Midbrain (tissue), 1 donor: ENCODE data around the gene CLINT1.
"Not testable (repeated sequence)": the region's sequence is repeated elsewhere in the genome, so short reads cannot be mapped to it uniquely, and the experiment has no call there.

ENCODE experiments used
- DNase-seq: peaks from one replicate; lab custom pipeline; 2025; lab: John Stamatoyannopoulos, UW

Gene CLINT1

DNA sequence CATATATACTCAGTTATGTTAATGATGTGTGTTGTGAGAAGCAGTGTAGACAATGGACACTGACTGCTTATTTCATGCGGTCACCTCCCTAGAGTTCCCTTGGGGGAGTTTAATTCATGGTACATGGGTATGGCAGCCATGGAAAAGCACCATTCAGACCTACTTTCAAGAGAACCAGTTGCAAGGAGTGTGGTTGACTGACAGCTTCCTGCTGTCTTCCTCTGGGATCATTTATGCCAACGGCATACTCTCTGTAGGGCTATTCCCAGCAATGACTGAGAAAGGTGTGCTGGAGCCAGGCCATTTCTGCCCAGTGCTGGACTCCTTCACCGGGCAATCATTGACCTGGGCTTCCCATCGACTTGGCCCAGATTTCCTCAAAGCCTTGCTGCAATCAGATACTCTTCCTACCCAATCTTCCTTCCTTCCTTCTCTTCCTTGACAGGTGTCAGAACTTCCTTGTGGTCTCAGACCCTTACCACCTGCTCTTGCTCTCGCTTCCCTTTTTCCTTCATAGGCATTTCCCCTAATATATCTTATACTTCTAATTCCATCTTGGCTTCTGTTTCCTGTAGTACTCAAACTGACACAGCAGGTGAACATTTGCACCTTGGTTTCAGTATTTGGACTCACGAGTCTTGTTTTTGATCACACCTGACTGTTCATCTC is 3.4 kb upstream of the CLINT1 start:
- no peak for DNase-seq

DNA sequence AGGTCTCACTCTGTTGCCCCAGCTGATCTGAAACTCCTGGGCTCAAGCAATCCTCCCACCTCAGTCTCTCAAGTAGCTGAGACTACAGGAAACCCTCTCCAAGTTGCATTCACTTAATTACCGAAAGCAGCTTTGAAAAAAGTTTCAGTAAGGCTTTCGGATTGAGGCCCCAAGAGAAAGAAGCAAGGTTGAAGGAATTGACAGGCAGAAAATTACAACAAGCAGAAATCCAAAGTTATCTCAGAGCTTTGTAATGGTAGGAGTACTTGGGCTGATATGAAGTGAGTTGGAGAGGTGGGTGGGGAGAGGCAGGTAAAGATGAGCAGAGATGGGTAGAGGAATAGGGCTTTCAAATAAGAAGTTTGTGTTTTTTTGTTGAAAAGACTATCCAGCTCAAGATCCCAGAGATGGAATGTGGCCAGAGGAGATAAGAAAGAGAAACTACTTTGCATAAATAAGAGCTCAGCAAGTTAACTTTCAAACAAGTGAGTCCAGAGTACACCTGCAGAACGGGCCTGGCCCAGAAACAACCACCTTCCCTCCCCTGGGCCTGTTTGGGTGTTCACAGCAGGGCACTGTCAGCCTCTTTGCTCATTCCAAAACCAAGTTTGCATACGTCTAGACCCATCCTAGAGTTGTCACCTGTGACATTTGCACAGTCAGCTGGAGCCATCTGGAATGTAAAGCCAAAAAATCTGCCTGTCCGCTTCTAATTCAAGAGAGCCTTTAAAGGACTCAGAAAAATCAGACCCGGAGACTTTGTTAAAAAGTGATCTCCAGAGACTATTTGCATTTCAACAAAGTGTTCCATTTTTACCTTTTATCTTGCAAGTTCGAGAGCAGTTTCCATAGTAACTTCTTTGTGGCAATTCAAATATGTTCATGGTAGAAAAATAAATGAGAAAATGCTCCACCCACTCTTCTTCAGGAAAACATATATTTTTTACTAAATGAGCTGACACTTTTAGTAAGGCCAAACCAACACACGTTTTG is 2.2 kb upstream of the CLINT1 start:
- no peak for DNase-seq

DNA sequence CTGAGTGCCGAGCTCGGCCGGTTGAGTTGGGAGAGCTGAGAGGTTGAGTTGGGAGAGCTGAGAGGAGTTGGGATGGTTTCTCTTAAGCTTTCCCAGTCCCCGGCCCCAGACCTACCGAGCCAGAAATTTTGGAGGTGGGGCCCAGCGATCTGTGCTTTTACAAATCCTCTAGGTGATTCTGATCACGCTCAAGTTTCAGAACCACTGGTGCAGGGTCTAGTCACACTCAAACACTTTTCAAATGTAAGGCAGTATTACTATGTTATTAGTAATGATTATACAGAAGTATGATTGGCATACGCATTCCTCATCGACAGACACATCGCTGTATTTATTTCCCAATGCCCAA is 256 bp upstream of the CLINT1 start:
- no peak for DNase-seq

DNA sequence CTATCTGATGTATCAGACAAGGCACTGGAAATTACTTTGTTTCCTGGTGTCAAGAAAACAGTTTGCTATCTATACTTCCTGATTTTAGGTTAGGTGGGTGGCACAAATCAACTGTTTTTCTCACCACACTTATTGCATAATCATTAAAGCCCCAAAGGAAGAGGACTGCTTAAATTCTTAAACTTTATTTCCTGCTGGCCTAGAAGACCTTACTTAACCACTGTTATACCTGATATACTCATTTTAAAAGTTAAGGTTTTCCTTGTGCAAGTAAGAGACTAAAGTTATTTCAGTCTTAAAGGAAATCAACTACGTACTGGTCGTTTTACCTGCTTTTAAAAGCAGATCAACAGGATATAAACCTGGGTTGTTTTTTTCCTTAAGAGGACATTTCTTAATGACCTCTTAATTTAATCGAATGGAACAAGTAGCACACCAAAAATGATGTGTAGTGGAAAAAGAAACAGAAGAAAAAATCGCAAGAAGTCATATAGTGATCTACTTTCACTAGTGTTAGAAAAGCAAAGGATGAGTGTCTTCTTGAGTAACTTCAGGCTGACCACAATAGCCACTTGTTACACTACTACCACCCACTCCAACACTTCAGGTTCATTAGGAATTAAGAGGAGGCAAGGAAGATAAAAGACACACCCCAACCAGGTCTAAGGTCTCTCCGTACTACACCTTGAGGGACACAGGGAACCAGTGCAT is 974 bp downstream of the CLINT1 start:
- DNase-seq: peak; percentile 2

DNA sequence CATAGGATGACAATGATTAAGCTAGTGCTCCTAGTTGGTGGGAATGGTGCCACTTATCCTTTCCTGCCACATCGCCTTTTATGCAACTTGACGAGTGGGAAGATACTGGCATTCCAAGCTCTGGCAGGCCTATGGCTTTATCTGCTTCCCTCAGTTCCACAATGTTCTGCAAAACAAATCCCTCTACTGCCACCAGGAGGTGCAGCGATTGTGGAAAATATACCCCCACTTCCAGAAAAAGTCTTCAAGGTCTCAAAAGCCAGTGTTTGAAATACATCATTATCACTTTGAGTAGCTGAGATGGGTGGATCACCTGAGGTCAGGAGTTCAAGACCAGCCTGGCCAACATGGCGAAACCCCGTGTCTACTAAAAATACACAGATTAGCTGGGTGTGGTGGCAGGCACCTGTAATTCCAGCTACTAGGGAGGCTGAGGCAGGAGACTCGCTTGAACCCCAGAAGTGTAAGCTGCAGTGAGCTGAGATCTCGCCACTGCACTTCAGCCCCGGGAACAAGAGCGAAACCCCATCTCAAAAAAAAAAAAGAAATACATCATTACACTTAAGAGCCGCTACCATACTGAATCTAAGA is 3.4 kb downstream of the CLINT1 start:
- peak; percentile 37 for DNase-seq

DNA sequence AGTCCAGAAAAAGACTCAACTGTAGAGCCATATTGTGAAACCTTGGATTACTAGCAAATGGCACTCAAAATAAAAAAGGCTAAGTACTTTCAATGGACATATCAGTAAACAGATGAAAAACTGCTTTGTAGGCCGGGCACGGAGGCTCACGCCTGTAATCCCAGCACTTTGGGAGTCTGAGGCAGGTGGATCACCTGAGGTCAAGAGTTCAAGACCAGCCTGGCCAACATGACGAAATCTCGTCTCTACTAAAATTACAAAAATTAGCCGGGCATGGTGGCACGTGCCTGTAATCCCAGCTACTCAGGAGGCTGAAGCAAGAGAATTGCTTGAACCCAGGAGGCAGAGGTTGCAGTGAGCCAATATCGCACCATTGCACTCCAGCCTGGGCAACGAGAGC is 5.6 kb downstream of the CLINT1 start:
- not testable (repeated sequence) for DNase-seq

DNA sequence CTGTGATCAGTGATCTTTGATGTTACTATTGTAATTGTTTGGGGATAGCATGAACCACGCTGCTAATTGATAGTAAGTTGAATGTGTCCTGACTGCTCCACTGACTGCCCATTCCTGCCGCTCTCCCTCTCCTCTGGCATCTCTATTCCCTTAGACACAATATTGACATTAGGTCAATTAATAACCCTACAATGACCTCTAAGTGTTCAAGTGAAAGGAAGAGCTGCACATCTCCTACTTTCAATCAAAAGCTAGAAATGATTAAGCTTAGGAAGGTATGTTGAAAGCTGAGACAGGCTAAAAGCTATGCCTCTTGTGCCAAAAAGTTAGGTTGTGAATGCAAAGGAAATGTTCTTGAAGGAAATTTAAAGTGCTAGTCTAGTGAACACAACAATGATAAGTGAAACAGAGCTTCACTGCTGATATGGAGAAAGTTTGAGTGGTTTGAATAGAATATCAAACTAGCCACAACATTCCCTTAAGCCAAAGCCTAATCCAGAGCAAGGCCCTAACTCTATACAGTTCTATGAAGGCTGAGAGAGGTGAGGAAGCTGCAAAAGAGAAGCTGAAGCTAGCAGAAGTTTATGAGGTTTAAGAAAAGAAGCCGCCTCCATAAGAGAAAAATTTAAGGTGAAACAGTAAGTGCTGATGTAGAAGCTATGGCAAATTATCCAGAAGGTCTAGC is 12.9 kb downstream of the CLINT1 start:
- no peak for DNase-seq

DNA sequence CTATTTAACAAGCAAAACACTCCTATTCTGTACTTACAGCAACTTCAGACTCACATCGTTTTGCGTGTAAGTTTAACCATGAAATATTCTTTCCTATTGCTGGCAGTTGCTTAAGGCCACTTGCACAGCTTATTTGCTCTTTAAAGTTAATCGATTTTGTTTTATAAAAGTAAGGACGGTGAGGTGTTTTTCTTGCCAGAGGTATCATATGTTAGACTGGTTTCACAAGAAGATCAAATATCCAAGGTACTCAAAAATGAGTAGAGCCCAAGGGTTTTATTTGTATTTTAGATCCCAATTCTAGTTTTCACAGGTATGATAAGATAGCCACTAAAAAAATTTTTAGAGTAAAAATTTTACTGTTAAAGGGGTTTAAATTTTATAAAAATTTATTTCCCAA is 16.2 kb downstream of the CLINT1 start:
- no peak for DNase-seq

DNA sequence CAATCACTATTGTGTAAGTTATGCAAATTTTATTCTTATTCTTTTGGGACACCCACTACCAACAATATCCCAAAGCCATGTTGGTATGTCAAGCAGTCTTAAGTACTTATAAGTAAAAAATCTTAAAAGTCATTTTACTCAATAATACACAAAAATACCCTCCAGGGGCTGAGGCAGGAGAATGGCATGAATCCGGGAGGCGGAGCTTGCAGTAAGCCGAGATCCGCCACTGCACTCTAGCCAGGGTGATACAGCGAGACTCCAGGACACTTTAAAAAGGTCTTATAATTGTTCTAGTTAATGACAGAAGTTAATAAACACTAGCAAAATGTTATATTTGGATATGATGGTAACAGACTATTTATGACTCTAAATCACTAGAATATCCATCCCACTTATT is 16.8 kb downstream of the CLINT1 start:
- no peak for DNase-seq

DNA sequence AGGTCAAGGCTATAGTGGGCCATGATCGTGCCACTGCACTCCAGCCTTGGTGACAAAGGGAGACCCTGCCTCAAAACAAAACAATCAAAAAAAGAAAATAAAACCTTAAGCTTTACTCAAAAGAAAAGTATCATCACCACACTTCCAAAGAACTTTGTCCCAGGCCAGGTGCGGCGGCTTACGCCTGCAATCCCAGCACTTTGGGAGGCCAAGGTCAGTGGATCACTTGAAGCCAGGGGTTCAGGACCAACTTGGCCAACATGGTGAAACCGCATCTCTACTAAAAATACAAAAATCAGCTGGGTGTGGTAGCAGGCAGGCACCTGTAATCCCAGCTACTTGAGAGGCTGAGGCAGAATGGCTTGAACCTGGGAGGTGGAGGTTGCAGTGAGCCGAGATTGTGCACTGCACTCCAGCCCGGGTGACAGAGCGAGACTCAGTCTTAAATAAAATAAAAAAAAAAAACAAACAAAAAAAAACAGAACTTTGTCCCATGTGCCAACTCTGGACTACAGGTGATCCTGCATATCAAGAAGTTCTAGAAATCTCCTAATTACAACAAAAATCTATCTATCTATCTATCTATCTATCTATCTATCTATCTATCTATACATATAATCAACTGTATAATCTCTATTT is 19.7 kb downstream of the CLINT1 start:
- DNase-seq: no peak

DNA sequence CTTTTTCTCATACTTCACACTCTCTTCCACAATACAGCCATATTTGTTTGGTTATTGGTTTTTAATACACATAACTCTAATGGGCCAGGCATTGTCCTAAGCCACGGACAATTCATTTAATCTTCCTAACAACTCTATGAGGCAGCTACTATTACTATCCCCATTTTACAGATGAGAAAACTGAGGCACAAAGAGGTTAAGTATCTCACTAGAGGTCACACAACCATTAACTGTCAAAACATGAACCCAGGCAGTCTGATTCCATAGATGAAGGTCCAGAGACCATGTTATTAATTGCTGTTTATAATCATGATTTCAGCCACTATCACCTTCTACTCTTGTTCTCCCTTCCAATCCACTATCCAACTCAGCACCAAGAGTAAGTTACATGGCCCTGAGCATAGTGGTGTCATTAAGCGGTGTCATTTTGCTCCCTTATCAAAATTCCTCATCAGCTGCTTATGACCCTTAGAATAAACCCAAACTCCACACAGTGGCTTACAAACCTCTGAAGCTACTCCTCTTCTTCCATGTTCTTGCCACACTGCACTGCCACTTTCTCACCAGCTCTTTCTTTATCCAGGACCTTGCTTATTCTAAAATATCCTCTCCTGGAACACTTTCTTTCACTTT is 22.7 kb downstream of the CLINT1 start:
- no peak for DNase-seq

DNA sequence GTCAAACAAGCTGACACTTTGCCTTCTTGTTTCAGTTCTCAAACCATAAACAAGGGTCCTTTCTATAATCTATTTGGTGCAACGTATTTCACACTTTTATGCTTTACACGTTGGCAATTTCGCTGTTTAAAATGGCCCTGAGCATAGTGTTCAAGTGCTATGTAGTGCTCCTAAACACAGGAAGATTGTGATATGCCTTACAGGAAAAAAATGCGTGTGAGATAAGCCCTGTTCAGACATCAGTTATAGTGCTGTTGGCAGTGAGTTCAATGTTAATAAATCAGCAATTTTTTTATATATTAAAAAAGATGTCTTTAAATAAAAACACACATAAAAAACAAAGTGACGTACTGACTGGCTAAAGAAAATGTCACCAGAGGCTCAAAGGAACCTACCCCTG is 23.9 kb downstream of the CLINT1 start:
- DNase-seq: no peak

DNA sequence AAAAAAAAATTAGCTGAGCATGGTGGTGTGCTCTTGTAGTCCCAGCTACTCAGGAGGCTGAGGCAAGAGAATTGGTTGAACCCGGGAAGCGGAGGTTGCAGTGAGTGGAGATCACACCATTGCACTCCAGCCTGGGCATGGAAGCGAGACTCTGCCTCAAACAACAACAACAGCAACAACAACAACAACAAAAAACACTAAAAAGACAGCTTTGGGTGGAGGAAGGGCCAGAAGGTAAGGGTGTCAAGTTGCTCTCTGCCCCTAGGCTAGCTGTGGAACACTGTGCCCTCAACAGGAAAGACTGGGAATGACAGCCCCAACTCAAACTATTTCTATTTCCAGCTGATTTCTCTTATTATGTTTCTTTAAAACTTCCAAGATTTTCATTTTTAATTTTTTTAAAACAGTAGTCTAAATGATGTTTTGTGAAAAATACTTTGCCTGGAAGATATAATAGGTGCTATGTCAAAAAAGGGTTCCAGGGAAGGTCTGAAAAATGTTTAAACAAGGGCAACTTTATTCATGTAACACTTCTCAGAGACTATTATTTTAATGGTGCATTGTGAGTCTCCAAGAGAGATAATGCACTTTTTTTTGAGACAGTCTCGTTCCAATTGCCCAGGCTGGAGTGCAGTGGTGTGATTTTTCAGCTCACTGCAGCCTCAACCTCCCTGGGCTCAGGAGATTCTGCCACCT is 29.9 kb downstream of the CLINT1 start:
- no peak for DNase-seq

DNA sequence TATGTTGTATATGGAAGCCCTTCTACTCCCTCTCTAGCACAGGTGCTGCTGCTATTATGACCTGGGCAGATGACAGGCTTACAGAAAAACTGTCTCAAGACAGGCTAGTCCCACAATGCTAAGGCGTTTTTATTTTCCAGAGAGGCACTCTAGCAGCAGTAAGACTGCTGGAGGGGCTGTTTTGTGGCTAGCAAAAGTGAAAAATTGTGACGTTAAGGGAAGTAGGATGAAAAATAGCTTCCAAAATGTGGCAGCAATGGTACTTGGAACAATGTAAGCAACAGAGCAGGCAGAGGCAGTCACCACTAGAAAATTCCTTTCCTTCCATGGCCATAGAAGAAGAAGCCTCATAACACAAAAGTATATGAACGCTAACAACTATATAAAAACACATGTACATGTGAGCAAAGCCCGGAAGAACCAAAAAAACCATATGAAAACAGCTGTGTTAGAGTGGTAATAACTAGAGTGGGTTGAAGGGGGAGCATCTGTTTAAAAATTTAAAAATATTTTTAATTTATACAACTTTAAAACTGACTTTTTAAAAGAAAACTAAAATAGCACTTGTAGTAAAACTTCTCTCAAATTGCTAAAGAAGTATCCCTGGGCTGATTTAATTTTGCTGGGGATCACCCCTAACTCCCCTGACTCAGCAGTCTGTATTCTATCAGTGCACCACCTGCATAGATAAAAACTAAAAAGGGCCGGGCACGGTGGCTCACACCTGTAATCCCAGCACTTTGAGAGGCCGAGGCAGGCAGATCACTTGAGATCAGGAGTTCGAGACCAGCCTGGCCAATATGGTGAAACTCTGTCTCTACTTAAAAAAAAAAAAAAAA is 30.6 kb downstream of the CLINT1 start:
- no peak for DNase-seq

DNA sequence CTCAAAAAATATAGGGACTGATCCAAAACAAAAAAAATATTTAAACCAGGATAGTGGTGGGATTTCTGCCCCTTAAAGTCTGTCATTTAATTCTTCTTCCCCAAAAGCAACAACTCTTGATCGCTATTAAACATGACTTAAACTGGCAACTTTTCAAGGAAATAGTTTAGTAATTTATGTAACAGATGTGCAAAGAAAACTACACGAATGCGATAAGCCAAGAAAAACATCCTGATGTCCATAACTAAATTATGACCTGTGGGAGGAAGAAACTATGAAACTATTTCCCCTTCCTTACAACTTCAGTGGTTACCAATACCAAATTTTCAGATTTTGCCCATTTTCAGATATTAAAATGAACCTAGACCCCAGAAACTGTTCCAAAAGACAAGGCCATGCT is 31.5 kb downstream of the CLINT1 start:
- no peak for DNase-seq

DNA sequence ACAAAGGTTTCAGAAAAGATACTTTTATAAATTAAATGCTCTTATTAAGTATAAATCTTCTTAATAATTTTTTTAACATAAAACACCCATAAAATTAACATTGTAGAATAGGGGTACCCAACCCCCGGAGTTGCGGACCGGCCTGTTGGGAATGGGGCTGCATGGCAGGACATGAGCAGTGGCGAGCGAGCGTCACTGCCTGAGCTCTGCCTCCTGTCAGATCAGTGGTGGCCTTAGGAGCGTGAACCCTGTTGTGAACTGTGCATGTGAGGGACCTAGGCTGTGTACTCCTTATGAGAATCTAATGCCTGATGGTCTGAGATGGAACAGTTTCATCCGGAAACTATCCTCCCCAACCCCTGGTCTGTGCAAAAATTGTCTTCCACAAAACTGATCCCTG is 35.3 kb downstream of the CLINT1 start:
- no peak for DNase-seq

DNA sequence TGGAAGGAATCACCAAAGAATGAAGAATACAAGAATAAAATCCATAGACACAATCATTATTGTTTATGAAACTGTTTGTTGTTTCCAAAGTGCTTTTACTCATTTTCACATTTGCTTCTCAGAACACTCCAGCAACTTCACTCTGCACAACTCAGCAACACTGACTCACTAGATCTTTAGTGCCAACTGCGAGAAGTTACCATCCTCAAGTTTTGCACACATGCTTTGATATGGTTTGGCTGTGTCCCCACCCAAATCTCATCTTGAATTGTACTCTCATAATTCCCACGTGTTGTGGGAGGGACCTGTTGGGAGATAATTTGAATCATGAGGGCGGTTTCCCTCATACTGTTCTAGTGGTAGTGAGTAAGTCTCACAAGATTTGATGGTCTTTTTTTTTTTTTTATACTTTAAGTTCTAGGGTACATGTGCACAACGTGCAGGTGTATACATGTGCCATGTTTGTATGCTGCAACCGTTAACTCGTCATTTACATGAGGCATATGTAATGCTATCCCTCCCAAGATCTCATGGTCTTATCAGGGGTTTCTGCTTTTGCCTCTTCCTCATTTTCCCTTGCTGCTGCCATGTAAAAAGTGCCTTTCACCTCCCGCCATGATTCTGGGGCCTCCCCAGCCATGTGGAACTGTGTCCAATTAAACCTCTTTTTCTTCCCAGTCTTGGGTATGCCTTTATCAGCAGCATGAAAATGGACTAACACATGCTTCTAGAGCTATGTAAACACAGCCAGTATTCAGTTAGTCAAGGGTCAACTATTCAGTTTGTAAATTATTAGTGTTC is 36.9 kb downstream of the CLINT1 start:
- no peak for DNase-seq

DNA sequence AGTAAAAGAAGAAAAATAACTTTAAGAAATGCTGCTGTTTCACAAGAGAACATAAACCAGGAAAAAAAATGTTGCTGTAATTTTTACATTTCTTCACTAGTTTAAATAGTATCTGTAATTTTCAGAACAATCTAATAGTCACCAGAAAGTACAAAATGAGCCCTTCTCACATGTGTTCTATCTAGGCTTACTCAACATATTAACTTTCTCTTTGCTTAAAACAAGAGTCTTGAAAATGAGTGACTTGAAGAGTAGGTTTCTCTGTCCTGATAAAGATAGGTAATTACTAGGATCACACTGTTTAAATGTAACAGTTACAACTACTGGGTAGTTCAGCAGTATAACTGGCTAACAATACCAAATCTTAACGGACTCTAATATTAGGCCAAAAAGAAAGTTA is 37.5 kb downstream of the CLINT1 start:
- no peak for DNase-seq
